NCI-H345 (cell line): ENCODE data around the gene UGT1A1.

Source experiments
- DNase-seq: peaks from one replicate; lab custom pipeline; 2025; lab: John Stamatoyannopoulos, UW

UGT1A1 gene

DNA sequence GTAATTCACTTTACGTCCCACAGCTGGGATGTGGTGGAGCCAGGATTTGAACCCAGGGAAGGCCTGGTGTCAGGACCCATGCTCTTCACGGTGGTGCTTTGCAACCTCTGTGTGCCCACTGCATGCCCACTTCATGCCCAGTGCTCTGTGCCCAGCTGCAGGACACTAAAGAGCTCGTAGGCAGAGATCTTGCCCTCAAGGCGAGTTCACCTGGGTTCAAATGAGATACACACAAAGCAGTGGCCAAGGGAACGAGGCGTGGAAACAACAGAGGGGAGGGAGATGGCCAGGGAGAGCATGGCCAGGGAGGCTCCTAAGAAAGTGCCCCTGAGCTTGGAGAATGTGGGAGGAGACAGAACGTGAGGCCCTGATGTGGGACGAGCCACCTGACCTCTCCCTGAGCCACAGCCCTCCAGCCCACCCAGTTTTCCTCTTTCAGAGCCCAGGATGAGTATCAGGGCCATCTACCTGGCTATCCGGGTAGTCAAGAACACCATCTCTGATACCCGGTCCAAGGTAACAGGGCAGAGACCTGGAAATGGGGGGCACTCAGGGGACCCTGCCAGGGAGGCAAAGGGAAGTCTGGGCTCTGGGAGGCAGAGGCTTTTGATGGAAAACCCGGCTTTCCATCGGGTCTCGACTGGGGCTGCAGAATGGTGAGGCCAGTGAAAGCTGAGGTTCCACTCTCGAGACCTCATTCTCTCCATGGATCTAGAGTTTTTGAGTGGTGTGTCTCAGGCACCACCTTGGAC, 38.4 kb downstream of the UGT1A1 start:
- DNase-seq, result no peak

DNA sequence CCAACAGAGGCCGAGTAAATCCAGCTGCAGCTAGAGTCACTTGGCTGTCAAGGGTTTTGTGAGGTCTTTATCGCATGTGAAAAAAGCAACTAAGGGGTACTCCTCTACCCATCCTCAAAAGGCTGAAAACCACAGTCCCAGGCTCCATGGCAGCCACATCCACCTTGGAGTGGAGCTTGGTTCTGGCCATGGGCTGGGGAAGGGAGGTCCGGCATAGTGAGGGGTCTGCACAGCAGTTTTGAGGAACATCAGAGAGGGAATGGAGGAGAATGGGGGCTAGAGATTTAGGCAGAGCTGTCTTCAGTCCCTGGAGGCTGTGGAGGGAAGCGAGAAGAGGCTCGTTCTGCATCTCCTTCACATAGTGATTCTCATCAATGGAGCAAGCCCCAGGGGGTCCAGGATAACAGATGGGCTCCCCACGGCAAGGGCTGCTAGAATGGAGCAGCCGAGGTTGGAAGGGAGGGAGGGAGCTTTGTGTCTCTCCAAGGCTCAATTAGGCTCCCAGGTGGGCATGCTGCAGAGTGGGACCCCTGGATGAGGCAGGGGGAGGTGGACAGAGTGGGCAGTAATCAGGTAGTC, 39.1 kb downstream of the UGT1A1 start:
- no peak for DNase-seq

DNA sequence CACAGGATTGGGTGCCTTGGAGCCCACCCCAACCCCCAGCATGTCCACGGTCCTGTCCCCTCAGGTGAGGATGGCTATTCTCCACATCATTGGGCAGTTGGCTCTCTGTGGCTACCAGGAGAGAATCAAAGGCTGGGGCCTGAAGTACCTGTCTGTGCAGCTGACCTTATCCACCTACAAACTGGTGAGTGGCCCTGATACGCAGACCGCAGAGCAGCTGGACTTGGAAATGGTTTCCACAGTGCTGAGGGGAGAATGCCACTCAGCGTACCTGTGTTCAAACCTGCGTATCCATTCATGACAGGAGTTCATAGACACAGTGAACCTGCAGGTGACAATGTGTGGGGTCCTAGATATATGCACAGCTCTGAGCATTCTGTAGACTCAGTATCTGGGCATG, 39.6 kb downstream of the UGT1A1 start:
- no peak for DNase-seq

DNA sequence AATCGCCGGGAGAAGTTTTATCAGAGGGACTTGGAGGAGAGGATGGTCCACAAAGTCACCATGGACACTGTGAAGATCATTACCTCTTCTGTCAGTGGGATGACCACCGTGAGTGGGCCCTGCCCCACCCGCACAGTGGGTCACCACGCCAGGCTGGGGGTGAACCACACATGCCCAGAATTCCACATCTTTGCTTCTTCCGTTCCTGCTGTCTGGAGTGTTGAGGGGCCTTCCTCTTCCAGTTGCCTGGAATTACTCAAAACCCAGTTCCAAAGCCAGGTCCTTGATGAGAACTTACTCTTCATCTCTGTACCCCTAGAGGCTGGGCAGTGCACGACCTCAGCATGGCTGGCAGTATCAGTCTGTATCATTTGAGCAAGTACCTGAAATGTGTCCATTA, 40.1 kb downstream of the UGT1A1 start:
- DNase-seq, result no peak

DNA sequence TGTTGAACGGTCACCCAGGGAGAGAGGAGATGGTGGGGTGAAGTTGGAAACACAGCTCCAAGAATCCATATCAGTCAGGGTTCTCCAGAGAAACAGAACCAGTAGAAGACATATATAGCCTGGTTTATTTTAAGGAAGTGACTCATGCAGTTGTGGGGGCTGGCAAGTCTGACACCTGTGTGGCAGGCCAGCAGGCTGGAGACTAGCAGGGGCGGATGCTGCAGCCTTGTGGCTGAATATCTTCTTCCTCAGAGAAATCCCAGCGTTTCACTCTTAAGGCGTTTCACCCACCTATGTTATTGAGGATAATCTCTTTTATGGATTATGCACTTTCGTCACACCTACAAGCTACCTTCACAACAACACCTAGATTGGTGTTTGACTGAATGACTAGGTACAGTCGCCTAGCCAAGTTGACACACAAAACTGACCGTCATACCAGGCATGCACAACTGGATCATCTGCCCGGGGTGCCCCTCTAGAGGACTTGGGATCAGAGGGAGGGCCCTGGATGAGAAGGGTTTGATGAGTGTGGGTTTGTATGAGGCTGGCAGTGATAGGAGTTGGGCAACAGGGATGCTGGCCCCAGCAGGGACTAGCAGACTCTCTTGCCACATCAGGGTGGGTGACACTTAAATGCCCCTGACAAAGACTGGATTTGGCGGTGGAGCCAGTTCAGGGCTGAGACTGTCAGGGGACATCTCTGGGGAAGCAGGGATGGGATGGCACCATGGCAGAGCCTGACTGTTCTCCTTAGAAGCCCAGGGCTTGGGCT, 41.5 kb downstream of the UGT1A1 start:
- no peak for DNase-seq

DNA sequence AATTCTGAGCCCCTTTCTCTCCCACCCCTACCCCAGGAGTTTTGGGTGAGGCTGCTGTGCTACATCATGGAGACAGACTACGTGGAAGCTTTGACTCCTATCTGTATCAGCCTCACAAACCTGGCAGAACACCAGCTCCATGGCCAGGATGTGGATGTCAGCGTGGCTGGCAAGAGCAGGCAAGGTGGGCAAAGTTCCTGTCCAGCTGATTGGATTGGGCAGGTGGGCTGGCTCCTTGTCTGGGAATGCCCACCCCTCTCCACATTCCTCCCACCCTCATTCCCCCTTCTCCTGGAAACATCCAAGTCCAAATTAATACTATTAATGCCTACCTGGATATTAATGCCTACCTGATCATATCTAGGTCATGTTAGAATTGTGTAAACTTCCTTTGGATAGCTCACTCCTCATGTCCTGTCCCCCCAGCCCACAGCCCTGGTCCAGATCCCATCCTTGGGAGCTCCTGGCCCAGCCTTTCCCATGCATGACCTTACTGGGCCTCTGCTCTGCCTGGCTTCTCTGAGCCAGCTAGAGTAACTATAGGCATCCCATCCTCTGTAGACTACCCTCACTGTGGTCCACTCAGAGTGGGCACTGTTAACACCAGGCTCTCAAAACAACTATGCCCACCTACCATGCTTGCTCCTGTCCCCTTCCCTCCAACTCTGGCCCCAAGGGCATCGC, 42.2 kb downstream of the UGT1A1 start:
- DNase-seq, result no peak

DNA sequence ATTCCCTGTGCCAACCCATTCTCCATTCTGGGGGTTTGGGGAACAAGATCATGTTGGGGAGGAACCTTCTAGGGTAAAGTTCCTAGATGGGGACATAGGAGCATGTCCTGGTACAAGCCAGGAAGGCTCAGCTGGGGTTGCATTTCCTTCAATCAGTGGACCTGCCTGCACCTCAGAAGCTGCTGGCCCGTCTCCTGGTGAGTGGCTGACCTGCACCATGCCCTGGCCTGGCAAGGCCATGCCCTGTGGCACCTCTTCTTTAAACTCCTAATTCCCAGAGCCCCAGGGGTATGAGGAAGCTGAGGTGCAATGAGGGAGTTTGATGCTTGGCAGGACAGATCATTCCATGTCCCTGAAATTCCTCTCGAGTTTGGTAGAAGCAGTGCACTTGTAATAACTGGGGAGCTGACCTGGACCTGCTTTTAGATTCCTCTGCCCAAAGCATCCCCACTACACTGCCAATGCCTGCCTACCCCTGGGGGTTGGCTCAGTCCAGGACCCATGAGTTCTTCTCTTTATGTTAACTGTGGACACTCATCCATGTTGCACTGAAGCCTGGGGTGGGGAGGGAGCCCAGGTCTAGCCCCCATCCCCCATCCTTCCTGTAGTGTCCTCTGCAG, 43.3 kb downstream of the UGT1A1 start:
- DNase-seq, result no peak

DNA sequence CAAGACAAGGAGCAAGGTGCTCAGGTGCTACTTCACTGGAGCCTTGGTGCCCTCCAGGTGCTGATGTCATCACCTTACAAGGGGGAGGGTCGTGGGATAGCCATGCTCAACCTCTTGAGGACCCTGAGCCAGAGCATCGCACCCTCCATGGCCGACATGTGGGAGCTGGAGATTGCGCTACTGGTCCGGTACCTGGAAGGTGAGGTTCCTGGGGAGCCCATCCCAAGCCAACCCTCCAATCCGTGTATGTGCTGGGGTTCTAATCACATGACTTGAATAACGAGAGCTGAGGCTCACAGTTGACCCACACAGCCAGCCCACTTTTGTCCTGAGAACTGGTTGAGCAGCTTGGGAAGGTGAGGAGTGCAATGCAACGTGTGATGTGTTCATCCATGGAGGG, 43.9 kb downstream of the UGT1A1 start:
- DNase-seq, result no peak

DNA sequence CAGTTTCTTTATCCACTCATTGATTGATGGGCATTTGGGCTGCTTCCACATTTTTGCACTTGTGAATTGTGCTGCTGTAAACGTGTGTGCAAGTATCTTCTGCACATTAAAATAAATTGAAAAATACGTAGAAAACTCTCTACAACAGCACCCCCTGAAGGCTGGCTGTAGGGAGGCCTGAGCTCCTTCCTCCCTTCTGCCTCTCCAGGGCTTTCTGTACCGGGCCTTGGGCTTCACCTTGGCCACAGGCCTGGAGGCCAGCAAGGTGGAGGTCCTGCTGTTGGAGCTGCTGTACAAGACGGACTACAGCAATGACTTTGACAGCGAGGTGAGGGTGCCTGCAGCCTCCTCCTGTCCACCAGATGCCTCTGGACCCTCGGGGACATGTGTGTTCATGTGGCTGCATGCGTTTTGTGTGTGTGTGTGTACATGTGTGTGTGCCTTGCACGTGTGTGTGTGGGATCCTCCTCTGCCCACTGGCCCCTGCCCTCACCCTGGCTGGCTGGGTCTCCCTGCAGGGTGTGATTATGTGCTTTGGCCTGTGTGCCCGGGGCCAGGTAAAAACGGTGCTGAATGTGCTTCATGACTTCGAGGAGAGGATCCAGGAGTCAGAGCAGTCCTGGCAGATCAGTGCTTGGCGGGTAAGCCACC, 47.3 kb downstream of the UGT1A1 start:
- no peak for DNase-seq

DNA sequence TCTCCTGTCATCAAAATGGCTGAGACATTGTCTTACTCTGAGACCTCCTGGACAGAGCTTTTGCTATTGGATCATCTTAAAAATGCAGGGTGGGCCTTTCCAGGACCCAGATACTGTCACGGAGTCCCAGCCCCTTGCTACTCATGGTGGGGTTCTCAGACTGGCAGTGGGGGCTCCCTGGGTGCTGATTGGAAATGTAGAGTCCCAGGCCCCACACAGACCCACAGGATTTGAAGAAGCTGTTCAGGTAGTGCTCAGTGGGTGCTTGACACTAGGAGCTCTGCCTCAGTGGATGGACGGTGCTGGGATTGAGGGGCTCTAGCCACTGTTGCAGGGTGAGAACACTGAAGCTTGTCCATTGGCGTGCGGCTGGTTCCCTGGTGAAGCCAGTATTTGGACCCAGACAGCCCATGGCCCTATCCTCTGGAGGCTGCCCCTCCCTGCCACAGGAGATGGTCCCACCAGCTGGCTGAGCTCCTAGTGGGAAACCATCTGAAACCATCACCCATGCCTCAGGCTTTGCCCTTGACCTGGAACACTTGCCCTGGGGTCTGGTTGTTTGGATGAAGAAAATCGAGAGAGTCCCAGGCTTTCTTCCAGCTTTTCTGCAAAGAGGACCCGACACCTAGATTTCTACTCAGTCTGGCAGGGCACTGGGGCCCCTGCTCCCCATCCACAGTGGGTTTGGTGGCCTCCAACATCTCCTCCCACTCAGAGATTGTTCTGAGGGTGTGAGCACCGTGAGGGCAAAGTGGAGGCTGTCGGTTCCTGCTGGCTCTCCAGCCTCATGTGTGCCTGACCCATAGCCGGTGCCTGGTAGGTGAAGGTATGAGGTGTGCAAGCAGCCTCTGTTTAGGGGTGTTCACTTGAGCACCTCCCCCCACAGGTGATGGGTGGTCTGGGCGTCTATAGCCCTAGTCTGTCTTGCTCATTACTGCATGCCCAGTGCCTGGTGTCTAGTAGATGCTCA, 48.2 kb downstream of the UGT1A1 start:
- no peak for DNase-seq

DNA sequence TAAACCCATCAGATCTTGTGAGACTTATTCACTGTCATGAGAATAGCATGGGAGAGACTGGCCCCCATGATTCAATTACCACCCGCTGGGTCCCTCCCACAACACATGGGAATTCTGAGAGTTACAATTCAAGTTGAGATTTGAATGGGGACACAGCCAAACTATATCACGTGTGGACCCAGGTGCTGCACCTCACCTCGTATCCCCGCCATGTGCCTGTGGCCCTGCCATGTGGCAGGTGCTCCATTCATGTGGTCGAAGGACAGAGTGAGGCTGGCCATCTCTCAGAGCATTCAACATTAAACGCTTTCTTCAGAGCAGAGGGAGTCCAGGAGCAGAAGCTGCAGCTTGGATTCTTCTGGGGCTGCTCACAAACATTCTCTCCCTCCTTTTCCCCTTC, 50.3 kb downstream of the UGT1A1 start:
- DNase-seq, result no peak

DNA sequence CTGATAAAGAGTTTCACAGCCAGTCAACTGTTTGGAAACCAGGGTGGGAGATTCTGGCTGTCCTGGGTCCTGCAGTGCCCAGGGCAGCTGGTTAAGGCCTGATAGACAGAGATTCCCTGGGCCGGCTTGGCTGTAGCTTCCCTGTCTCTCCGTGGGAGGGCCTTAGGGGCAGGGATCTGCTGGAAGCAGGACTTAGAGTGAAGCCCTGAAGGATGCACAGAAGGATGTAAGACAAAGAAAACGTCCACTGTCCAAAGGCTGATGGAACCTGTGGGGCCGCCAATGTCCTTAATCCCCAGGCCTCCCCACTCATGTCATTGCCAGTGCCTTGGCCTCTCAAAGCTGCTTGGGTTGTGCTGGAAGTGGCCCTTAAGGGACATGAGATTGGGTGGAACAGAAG, 51.0 kb downstream of the UGT1A1 start:
- no peak for DNase-seq

DNA sequence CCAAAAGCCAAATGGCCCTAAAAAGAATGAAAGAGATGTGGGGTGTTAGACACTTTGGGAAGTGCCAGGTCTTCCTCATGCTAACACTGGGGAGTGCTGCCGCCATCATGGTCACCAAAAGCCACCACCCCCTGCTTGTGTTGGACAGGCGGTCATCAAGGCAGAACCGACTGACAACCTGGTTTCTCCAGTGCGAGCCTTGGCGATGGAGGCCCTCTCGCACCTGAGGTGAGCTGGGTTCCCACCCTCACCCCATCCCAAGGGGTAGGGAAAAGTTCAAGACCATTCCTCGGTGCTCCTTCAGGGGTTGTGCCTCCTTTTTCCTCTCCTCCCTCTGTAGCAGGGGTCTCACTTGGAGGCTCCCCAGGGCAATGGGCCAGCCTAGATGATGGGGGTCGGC, 51.7 kb downstream of the UGT1A1 start:
- no peak for DNase-seq

DNA sequence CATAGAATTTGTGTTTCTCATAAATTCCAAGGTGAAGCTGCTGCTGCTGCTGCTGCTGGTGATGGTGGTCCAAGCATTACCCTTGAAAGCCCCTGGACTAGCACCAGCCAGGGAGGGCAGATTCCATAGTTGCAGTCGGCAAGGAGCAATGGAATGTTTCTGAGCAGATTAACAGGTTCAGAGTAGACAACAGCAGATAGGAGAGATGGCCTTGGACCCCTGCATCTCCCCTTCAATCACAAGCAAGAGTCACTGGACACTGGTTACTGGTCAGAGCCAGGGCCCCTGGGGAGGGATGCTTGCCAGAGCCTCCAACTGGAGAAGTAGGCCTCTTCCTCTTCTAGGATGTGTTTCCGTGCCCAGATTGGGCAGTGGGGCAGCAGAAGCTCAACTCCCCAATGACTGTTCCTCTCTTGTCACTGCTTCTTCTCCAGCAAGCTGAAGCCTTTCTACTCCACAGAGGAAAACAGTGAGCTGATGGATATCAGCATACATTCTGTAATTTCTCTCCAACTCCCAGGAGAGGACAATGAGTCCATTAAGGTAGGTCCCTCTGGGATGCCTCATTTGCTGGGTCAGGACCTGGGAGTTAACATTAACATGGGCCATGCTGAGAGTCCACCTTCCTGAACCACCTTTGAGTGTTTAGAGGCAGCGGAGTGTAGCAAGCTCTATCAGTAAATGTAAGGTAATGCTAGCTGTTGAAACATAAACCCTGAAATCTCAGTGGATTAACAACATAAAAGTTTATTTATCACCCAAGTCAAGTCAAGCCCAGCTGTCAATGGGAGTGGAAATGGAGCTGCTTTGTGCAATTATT, 53.4 kb downstream of the UGT1A1 start:
- no peak for DNase-seq

DNA sequence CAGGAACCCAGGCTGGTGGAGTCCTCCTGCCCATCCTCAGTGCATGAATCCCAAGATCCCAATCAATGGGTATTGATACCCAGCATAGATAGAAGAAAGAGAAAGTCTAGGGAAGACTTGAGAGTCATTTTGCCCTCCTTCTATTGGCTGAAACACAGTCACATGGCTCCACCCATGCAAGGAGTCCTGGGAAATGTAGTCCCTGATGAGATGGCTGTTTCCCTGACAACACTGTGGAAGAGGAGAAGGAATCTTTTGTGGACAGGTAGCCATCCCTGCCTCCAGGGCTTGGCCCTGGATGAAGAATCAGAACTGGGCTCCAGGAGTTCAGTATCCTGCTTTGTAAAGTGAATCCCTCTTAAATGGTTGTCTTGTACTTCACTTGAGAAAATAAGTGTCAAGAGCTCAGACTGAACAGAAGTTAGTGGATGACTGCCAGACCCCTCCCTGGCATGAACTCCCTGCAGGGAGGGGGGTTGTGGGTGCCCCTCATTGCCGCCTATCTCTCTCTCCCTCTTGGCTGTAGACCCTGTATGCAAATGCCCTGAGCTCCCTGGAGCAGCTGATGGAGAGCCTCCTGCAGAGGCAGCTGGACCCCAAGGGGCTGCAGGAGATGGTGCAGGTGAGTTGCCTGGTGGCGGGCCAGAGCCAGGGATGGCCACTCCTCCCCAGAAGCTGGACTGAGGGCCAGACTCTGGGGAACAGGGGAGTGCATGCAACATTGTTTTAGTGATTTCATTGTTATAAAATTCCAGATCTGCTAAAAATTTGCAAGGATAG, 54.2 kb downstream of the UGT1A1 start:
- no peak for DNase-seq

DNA sequence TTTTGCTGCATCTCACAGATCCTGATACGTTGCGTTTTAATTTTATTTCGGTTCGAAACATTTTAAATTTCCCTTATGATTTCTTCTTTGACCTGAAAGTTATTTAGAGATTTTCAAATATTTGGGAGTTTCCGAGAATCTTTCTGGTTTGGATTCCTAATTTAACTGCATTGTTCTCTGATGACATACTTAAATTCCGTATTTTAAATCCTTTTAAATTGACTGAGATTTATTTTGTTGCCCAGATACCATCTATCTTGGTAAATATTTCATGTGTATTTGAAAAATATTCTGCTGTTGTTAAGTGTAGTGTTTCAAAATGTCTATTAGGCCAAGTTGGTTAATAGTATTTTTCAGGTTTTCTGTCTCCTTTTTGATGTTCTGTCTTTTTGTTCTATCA, 55.8 kb downstream of the UGT1A1 start:
- no peak for DNase-seq

DNA sequence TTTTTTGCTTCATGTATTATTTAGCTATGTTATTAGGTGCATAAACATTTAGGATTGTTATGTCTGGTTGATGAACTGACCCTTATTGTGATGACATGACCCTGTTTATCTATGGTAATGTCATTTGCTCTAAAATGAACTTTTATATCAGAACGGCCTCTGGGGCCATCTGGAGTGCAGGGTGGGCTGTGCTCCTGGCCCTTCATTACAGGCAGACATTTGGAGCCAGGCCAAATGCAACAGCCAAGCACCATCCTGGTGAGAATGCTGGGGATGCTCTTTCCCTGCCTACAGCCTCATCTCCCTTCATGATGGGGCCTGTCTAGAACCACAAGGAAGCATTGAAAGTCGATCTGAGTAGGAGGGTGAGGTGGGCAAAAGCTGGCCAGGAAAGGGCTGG, 56.3 kb downstream of the UGT1A1 start:
- peak; percentile 42 for DNase-seq

DNA sequence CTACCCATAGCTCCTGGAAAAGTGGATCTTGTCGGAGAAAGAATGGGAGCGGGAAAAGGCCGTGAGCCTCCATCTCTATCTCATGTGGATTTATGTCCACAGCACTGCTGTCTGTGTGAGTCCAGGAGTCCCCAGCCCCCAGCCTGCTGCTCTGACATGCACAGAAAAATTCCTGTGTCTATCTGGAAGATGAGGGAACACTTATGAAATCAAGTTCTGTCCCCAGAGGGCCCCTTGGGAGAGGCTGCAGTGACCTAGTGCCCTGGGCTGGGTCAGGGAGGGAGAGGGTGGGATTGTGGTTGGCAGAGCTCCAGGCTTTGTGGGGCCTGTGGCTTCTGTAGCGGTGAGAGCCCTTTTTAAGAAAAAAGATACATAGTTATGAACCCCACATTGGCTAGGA, 56.7 kb downstream of the UGT1A1 start:
- DNase-seq, result no peak

DNA sequence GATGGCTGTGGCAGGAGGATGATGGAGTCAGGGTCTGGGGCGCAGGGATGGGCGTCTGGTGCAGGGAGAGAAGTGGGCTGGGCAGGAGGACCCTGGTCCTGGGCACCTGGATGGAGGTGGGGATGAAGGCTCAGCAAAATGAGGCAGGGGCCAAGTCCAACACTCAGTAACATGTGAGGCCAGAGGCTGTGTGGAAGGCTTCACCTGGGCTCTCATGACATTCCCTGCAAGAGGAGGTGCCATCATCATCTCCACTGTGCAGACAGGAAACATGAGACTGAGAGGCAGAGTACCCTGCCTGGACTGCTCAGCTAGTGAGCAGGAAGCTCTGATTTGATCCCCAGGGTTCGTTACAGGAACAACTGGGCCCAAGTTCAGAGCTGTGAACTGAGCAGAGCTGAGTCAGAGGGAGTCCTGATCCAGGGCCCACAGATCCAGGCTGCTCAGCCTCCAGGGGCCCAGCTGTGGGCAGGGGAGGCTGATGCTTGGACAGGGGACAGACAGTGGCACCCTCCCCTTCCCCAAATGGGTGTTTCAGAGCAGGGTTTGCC, 57.4 kb downstream of the UGT1A1 start:
- no peak for DNase-seq
